ENCODE data around the gene OR6C76.

DNA sequence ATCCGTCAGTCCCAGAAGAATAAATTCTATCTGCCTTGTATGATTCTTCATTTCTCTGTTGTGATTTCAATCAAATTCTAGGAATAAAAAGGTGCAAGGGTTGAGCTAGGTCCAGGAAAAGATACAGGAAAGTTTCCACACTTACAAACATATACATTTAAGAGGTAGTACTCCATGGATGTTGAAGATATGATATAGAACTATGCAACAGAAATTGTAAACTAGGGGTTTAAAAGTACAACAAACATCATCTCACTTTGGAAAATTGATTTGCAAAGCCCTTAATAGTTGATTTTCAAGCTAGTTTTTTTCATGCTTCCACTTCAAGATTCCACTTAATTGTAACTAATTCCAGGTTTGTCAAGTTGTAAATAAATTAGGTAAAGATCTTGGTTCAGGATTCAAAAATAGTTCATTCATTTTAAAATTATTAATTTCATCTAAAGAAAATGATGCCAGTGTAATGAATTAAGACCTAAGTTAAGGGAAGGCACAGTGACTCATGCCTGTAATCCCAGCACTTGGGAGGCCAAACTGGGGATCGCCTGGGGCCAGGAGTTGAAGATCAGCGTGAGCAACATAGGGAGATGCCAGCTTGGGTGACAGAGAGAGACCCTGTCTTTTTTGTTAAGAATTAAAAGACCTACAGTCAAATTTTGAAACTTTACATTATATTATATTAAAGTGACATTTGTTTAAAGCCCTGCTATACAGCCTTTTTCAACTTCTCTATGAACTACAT is 44.2 kb downstream of the OR6C76 start, which contains the start of gene OR6C70:
- TF ChIP-seq POLR2A (IDR thresholded peaks at IDR 0.05) = no peak
- TF ChIP-seq, protein P1, sequence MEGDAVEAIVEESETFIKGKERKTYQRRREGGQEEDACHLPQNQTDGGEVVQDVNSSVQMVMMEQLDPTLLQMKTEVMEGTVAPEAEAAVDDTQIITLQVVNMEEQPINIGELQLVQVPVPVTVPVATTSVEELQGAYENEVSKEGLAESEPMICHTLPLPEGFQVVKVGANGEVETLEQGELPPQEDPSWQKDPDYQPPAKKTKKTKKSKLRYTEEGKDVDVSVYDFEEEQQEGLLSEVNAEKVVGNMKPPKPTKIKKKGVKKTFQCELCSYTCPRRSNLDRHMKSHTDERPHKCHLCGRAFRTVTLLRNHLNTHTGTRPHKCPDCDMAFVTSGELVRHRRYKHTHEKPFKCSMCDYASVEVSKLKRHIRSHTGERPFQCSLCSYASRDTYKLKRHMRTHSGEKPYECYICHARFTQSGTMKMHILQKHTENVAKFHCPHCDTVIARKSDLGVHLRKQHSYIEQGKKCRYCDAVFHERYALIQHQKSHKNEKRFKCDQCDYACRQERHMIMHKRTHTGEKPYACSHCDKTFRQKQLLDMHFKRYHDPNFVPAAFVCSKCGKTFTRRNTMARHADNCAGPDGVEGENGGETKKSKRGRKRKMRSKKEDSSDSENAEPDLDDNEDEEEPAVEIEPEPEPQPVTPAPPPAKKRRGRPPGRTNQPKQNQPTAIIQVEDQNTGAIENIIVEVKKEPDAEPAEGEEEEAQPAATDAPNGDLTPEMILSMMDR (IDR thresholded peaks at IDR 0.05) = no peak
